NB4 (cell line): ENCODE results near the gene CTXN1.

ENCODE experiments used
- CTCF ChIP-seq: IDR thresholded peaks from one replicate; pipeline ENCODE4 v1.5.1; 2012; ENCODE audit warnings: low read depth, low read length
- MAX ChIP-seq: IDR thresholded peaks from 2 replicates; pipeline ENCODE4 v1.6.1; 2011; ENCODE audit warnings: low read depth, low read length
- MYC ChIP-seq: IDR thresholded peaks from 2 replicates; pipeline ENCODE4 v1.6.1; 2011; ENCODE audit warnings: low read depth, low read length
- POLR2A ChIP-seq: IDR thresholded peaks from 2 replicates; pipeline ENCODE4 v1.6.1; 2011; ENCODE audit warnings: mild to moderate bottlenecking; ENCODE audit not compliant: insufficient read length; ENCODE audit errors: extremely low read depth

DNA sequence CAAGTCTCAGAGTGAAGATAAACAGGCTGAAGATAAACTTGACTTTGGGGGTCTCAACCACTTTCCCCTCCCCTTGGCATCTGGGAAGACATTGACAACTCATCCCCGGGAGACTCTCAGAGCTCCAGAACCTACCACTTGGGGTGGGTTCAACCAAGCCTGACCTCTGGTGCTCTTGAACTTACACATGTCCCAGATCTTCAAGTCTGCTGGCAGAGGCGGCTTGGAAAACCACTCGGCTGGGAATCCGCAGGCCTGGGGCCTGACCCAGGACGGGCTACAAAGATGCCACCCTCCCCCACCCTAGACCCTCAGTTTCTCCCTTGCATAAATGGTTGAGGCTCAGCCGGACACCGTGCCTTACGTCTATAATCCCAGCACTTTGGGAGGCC lies 37.1 kb downstream of the CTXN1 start:
- TF ChIP-seq MYC (no peak), MAX (no peak), CTCF (no peak), POLR2A (no peak)
